ENCODE measurements around the gene AFTPH. TPM values are rescaled to one million over a fixed set of nuclear protein-coding genes. Genes with fewer than 3 reads are reported as not detected.
A peak's percentile ranks its signal among the peaks of the same experiment; 100 is the strongest.

Gene AFTPH
- total RNA-seq, 4 donors from 2014 or later, result 27.7 to 50.3 (median 38.1) TPM

- TF ChIP-seq POLR2A (IDR thresholded peaks at IDR 0.05), result no peak
- TF ChIP-seq CTCF (IDR thresholded peaks at IDR 0.05), result no peak
- TF ChIP-seq EP300 (IDR thresholded peaks at IDR 0.05), result no peak
- 42 to 44% methylated on average over 12 of the region's 12 CpGs for WGBS, 2 donors
- DNase-seq (ENCODE audit: low spot score in 2 of 2), result no peak
- no peaks in the 10 kb centered on the region for H3K27me3 ChIP-seq
- peaks cover 0 to 13% (median 3%) of the 10 kb centered on the region in 3 donors for H3K36me3 ChIP-seq
- H3K4me1 ChIP-seq, result peaks cover 0 to 78% (median 38%) of the 10 kb centered on the region in 4 donors
- H3K9me3 ChIP-seq, result no peaks in the 10 kb centered on the region
- H3K4me3 ChIP-seq, result no peak overlapping the region
- H3K27ac ChIP-seq, result peak overlapping the region in 3 of 4 donors; percentile 4 to 89 (median 67)
Observed at GRCh38 chr2:64640153-64641044, 116.3 kb downstream of the AFTPH start.

- Histone ChIP-seq H3K27me3 (no peaks in the 10 kb centered on the region), H3K9me3 (no peaks in the 10 kb centered on the region), H3K36me3 (peaks cover 0 to 1% (median 0%) of the 10 kb centered on the region in 3 donors), H3K4me1 (peaks cover 0 to 86% (median 48%) of the 10 kb centered on the region in 4 donors), H3K27ac (peak overlapping the region in 2 of 4 donors; percentile 67 to 89), H3K4me3 (no peak overlapping the region)
- no peak for DNase-seq (ENCODE audit: low spot score in 2 of 2)
- TF ChIP-seq EP300 (IDR thresholded peaks at IDR 0.05) (no peak), POLR2A (IDR thresholded peaks at IDR 0.05) (no peak), CTCF (IDR thresholded peaks at IDR 0.05) (no peak)
- 77 to 81% methylated on average over 10 of the region's 10 CpGs for WGBS, 2 donors
Observed at GRCh38 chr2:64641599-64641998, 117.5 kb downstream of the AFTPH start.

Small RNA genes within 50 kb of the gene (small RNA-seq; reads per million reads assigned to genes)
- gene RNU6-100P, result not detected

Other genes with a start within 250 kb of the AFTPH start
- 10 to 100 TPM; 13.8 to 33.4 (median 22.4) TPM for gene LGALSL, start 70.2 kb upstream of the AFTPH start, total RNA-seq
- 10 to 100 TPM; 15.9 to 18.8 (median 17.4) TPM for gene SERTAD2, start 129.6 kb downstream of the AFTPH start, total RNA-seq